GM21737 (cell line): ENCODE results near the gene HLTF.

Source experiments
- ATAC-seq: cut with Tn5 transposase; IDR thresholded peaks from one replicate; pipeline ENCODE4 v1.9.1; 2021; ENCODE audit warnings: mild to moderate bottlenecking, moderate library complexity; ENCODE audit not compliant: unreplicated experiment

HLTF gene

DNA sequence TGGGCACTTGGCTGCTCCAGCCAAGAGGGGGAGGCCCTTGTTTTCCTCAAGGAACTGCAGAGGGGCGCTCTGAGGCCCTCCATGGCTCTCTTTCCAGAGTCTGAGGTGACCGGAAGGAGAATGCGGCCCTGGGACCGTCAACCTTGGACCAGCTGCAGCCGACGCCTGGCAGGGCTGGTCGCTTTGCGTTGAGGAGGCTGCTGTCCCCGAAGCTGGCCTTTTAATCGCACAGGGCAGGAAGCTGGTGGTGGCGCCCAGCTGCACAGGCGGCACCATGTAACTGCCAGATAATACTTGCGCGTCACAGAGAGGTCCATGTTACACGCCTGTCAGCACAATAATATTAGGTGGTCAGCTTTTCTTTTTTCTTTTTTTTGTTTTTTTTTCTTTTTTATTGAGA is 875 bp upstream of the HLTF start:
- ATAC-seq: no peak

GRCh38 chr3:149085828-149086231 is 503 bp downstream of the HLTF start:
- ATAC-seq: peak; percentile 29

DNA sequence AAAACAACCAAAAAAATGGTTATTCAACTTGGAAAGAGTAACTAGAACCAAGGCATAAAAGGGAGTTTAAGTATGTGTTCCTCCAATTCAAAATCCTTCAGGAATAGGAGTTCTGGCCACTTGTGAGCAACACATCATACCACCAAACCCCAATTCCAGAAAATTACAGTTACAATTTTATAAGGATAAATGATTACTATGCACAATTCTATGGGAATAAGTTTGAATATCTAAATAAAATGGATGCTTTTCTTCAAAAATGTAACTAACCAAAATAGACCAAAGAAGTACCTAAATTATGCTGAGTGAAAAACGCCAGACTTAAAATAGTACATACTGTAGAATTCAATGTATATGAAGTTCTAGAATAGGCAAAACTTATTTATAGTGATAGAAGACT is 4.6 kb downstream of the HLTF start:
- ATAC-seq: no peak

- ATAC-seq: no peak
Observed at GRCh38 chr3:149080699-149081091, 5.6 kb downstream of the HLTF start.

DNA sequence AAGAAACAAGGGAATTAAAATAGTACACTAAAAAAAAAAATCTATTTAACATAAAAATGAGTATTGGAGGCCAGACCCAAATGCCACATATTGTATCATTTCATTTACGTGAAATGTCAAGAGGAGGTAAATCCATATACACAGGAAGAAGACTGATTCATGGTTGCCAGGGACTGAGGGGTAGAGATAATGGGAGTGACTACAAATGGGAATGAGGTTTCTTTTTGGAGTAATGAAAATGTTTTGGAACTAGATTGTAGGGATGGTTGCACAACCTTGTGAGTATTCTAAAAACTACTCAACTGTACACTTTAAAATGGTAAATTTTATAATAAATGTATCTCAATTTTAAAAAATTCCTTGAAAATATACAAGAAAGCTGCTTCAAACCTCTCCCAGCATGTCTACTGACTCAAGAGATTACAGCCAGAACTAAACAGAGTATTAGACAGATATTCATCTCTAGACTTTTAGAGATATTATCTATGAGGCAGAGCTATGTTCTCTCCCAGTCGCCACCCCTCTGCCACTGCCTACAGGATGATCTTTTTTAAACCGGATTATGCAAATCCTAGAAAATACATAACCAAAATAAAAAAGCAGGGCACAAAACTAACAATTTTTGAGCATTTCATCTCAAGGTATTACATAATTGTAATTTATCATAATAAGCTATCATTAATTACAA is 6.2 kb downstream of the HLTF start:
- no peak for ATAC-seq

DNA sequence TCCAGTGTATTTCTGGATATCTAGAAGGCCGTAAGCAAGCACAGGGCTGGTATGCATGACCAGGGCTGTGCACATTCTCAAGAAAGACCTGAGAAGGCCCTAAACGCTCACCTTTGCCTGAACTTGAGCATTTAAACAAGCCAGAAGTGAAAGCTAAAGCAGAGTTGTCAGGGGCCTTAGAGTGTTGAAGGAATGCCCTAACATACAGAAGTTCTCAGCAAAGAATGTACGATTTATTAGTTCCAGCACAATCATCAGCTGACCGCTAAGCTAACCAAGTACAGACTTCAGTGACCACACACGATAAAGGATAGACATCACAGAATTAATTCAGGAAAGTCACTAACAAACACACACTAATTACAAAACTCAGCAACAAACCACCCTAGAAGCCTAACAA is 8.7 kb downstream of the HLTF start:
- ATAC-seq: no peak

GRCh38 chr3:149067883-149068282 is 18.4 kb downstream of the HLTF start:
- ATAC-seq: no peak

DNA sequence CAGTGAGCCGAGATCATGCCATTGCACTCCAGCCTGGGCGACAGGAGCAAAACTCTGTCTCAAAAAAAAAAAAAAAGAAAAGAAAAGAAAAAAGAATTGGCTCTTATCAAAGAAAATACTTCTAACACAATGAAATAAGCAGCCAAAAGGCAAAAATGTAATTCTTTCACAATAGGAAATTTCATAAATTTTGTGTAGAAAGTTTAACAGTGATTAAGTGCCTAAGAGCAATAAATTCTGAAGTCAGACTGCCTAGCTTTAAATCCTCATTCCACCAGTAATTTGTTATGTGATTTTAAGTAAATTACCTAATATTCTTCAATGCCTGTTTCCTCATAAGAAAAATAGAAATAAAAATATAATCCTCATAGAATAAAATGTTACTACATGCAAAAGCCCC is 24.6 kb downstream of the HLTF start:
- ATAC-seq: no peak

DNA sequence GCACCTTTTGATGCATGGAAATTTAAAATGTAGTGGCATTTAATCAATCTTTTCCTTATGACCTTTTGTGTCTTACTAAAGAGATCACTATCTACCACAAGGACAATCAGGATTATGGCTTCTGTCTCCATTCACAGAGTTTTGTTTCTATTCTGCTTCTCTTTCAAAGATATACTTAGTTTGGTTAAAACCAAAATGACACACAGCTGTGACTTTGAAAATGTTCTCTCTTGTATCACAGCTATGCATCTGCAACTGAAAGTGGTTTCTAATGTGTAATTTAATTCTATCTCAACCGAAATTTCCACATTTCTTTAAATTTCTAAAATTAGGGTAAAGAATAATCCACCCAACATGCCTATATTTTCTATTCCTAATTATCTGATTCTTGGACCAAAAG is 27.7 kb downstream of the HLTF start:
- ATAC-seq: peak; percentile 53

GRCh38 chr3:149058198-149058597 is 28.1 kb downstream of the HLTF start:
- no peak for ATAC-seq

DNA sequence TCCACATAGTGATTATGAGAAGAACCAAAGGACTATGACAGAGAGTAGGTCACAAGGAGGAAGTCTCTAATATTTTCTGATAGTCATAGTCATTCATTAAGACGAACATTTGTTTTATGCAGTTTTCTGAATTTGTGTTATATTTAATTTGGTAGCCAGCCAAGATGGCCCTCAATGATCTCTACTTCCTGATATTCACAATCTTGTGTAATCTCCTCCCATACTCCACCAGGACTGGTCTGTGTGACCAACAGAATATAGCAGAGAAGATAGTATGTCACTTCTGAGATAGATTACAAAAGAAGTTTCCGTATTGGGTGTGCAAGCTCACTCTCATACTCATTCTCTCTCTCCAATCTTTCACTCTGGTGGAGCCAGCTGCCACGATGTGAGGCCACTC is 30.8 kb downstream of the HLTF start:
- ATAC-seq: no peak

GRCh38 chr3:149044339-149045083 is 41.8 kb downstream of the HLTF start:
- ATAC-seq: no peak

- peak; percentile 71 for ATAC-seq
Observed at GRCh38 chr3:149042789-149043386, 43.4 kb downstream of the HLTF start.

- ATAC-seq: no peak
Observed at GRCh38 chr3:149038322-149038721, 48.0 kb downstream of the HLTF start.

GRCh38 chr3:149037684-149038083 is 48.6 kb downstream of the HLTF start:
- ATAC-seq: no peak

DNA sequence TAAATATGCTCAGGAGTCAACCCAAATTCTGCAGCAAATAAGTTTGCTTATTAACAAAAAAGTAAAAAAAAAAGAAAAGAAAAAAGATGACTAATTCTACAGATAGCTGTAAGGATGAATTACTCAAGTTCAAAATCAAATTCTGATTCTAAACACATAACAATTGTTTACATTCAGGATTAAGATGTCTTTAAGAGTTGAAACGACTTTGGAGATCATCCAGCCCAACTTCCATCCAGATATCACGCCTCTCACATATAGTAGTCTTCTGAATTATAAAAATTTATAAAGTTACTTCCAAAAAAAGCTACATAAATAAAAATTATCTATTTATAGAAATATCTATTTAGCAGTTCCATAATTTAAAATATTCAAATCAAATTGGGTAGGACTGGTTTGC is 55.2 kb downstream of the HLTF start:
- ATAC-seq: no peak

DNA sequence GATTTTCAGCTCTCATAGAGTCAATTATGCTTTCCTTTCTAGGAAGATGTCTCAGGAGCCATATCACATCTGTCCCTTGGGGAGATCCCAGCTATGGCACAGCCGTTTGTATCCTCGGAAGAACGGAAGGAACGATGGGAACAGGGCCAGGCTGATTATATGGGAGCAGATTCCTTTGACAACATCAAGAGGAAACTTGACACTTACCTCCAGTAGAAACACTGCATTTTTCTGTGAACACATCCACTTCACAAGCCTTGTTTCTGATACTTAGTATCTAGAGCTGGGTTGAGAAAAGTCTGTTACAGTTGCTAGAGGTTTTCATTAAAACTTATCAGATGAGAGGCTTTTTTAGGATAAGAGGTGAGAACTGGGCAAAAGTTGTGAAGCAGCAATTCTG is 59.6 kb downstream of the HLTF start:
- no peak for ATAC-seq

DNA sequence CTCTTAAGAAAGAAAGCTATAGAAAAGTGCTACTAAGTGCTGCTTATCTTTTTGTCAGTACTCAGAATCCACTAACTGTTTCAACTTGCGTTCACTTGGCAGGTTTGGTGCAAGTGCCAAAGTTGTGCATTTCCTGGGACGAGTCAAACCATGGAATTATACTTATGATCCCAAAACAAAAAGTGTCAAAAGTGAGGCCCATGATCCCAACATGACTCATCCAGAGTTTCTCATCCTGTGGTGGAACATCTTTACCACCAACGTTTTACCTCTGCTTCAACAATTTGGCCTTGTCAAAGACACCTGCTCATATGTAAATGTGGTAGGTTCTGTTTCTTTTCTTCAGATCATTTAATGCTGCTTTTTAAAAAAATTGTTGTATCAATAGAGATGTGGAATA is 62.4 kb downstream of the HLTF start:
- no peak for ATAC-seq

DNA sequence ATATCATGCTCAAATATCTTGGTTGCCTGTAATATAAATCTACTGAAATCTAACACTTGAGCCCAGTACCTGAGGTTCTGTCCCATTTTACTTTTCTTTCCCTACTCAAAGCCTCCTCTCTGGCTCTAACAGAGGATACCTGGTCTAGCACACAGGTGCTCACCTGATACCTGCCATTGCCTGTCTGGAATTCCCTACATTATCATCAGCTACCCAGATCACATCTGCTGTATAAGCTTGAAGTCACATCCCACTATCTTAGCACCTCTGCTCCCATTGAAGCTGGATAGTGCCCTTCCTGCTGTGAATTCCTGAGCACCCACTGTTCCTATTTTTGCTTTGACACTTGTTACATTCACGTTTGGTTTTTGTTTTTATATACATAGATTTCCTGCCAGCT is 64.5 kb downstream of the HLTF start:
- ATAC-seq: no peak

GRCh38 chr3:149020839-149021252 is 65.5 kb downstream of the HLTF start:
- ATAC-seq: no peak

DNA sequence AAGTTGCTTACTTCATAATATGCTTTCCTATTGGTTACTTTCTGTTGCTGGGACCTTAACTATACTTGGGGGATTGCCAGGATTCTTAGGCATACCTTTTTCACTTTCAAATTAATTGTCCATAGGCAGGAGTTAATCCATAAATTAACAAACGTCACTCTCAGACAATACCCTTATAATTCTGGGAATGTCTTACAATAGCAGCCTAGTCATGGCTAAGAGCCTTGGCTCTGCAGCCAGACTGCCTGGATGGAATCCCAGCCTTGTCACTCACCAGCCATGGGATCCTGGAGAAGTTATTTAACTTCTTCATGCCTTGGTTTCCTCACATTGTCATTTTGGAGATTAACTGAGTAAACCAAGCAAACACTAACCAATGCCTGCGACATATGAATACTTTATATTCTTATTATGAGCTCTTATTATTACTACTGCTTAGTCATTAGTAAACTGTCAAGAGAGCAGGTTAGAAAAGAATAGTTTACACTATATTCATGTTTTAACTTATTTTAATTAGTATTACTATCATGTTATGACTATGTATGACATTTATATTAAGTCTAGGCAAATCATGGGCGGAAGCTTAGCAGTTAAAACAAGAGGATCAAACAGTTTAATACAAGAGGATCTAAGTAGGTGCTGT is 66.0 kb downstream of the HLTF start:
- ATAC-seq: no peak

- no peak for ATAC-seq
Observed at GRCh38 chr3:149019580-149019979, 66.8 kb downstream of the HLTF start.
